ENCODE results near the gene FXR1.

GRCh38 chr3:180970931-180971330 lies 58.5 kb downstream of the FXR1 start:
- TF ChIP-seq SIN3A (IDR thresholded peaks at IDR 0.05; ENCODE audit: borderline replicate concordance, insufficient read depth, low read length) (no peak), POLR2AphosphoS5 (IDR thresholded peaks at IDR 0.05; ENCODE audit: low read depth, low read length) (no peak), REST (IDR thresholded peaks at IDR 0.05; ENCODE audit: insufficient read depth in 1 of 2, low read depth in 2 of 2, low read length in 2 of 2) (no peak)
